Choroid plexus epithelial cell (primary cell): ENCODE measurements around the gene MSMB.
"Not testable (repeated sequence)": the region's sequence is repeated elsewhere in the genome, so short reads cannot be mapped to it uniquely, and the experiment has no call there.

Experiments
- DNase-seq: peaks from one replicate; pipeline ENCODE4 v3.0.0-alpha.2; 2010; ENCODE audit warnings: low read depth
- H3K4me3 ChIP-seq: 2 replicates; pipeline ENCODE4 v1.5.1; 2011; ENCODE audit warnings: low read depth, mild to moderate bottlenecking, control low read depth, low read length, moderate library complexity
- CTCF ChIP-seq: conservative IDR thresholded peaks from 2 replicates; pipeline ENCODE4 v1.5.1; 2011; ENCODE audit warnings: low read depth, mild to moderate bottlenecking, control low read depth, inconsistent platforms, low read length, moderate library complexity

Gene MSMB

GRCh38 chr10:46004963-46005362 is 41.1 kb downstream of the MSMB start:
- no peak for TF ChIP-seq CTCF
- no peak overlapping the region for H3K4me3 ChIP-seq
- no peak for DNase-seq

GRCh38 chr10:46002916-46003693 is 43.0 kb downstream of the MSMB start:
- H3K4me3 ChIP-seq, result no peak overlapping the region
- TF ChIP-seq CTCF, result no peak
- DNase-seq, result no peak

GRCh38 chr10:46002189-46002687 is 43.8 kb downstream of the MSMB start:
- H3K4me3 ChIP-seq, DNase-seq: not testable (repeated sequence)

- TF ChIP-seq CTCF, result no peak
- H3K4me3 ChIP-seq, result no peak overlapping the region
- DNase-seq, result no peak
Measured at GRCh38 chr10:46001187-46001756, 44.8 kb downstream of the MSMB start.

GRCh38 chr10:46000538-46000937 is 45.5 kb downstream of the MSMB start:
- DNase-seq, result no peak
- H3K4me3 ChIP-seq, result no peak overlapping the region
- no peak for TF ChIP-seq CTCF

GRCh38 chr10:45999955-46000354 is 46.1 kb downstream of the MSMB start:
- not testable (repeated sequence) for DNase-seq

GRCh38 chr10:45997994-45998763 is 47.9 kb downstream of the MSMB start:
- TF ChIP-seq CTCF, result no peak
- H3K4me3 ChIP-seq, result no peak overlapping the region
- DNase-seq, result no peak

More at GRCh38 chr10:45999955-46000354, 46.1 kb downstream of the MSMB start:
- not testable (repeated sequence) for H3K4me3 ChIP-seq
